Esophagus (tissue), 2 donors: ENCODE measurements around the gene CFAP52. TPM values are rescaled to one million over a fixed set of nuclear protein-coding genes. Genes with fewer than 3 reads are reported as not detected.
"Not testable (repeated sequence)": the region's sequence is repeated elsewhere in the genome, so short reads cannot be mapped to it uniquely, and the experiment has no call there.

Experiments used
- H3K27ac ChIP-seq, 2 donors: one replicate each; pipeline ENCODE4 v1.5.1; 2013; ENCODE audit warnings: low read depth in 2 of 2, mild to moderate bottlenecking in 2 of 2, inconsistent platforms in 1 of 2, low read length in 1 of 2, moderate library complexity in 1 of 2
- H3K27me3 ChIP-seq, 2 donors: one replicate each; pipeline ENCODE4 v1.6.1; 2013; ENCODE audit warnings: low read length in 2 of 2, control low read depth in 1 of 2, mild to moderate bottlenecking in 1 of 2; ENCODE audit not compliant: insufficient read depth in 2 of 2, control insufficient read depth in 1 of 2
- H3K36me3 ChIP-seq, 2 donors: one replicate each; pipeline ENCODE4 v1.6.1; 2013; ENCODE audit warnings: low read length in 1 of 2; ENCODE audit not compliant: control insufficient read depth in 2 of 2, insufficient read depth in 2 of 2
- H3K4me1 ChIP-seq, 2 donors: one replicate each; pipeline ENCODE4 v1.6.1; 2013; ENCODE audit warnings: low read length in 1 of 2; ENCODE audit not compliant: control insufficient read depth in 2 of 2, insufficient read depth in 2 of 2
- H3K4me3 ChIP-seq, 2 donors: one replicate each; pipeline ENCODE4 v1.5.1; 2013; ENCODE audit warnings: low read length in 2 of 2, mild to moderate bottlenecking in 2 of 2, low read depth in 1 of 2, moderate library complexity in 1 of 2
- H3K9me3 ChIP-seq, 2 donors: one replicate each; pipeline ENCODE4 v1.6.1; 2013; ENCODE audit warnings: mild to moderate bottlenecking in 2 of 2, low read depth in 1 of 2, low read length in 1 of 2, moderate library complexity in 1 of 2; ENCODE audit not compliant: control insufficient read depth in 2 of 2, insufficient read depth in 1 of 2
- WGBS, 2 donors: extraction: QIAGEN DNeasy Blood & Tissue Kit; methylation state at CpG; one replicate each; pipeline ENCODE4 v1.1.7; 2013; 5-methylcytosine and 5-hydroxymethylcytosine counted together
- polyA plus RNA-seq, 2 donors: library from polyadenylated mRNA; stranded (reverse); fragments of 200-250 nt; gene quantifications; one replicate each; pipeline ENCODE4 v1.2.3, GENCODE V29; 2013
- donor health status: healthy with polysubstance abuse.
- donor health status: Bipolar disorder and iron deficiency.

The CFAP52 gene
- polyA plus RNA-seq, 2 donors = 0.15 TPM; not detected in 1

GRCh38 chr17:9566739-9567138 is 9.7 kb upstream of the CFAP52 start:
- not testable (repeated sequence) for H3K27me3 ChIP-seq, H3K27ac ChIP-seq, H3K36me3 ChIP-seq, H3K9me3 ChIP-seq, H3K4me3 ChIP-seq, H3K4me1 ChIP-seq
- WGBS, 2 donors = 90 to 96% methylated on average over 5 of the region's 5 CpGs

GRCh38 chr17:9568004-9568403 is 8.4 kb upstream of the CFAP52 start:
- H3K4me1 ChIP-seq = no peaks in the 10 kb centered on the region
- no peak overlapping the region for H3K4me3 ChIP-seq
- no peaks in the 10 kb centered on the region for H3K27me3 ChIP-seq
- H3K27ac ChIP-seq = no peak overlapping the region
- no peaks in the 10 kb centered on the region for H3K9me3 ChIP-seq
- H3K36me3 ChIP-seq = peaks cover 0 to 7% of the 10 kb centered on the region in 2 donors

GRCh38 chr17:9568957-9569588 is 7.4 kb upstream of the CFAP52 start:
- Histone ChIP-seq H3K9me3 (no peaks in the 10 kb centered on the region), H3K27ac (no peak overlapping the region), H3K4me1 (no peaks in the 10 kb centered on the region), H3K27me3 (no peaks in the 10 kb centered on the region), H3K36me3 (peaks cover 0 to 7% of the 10 kb centered on the region in 2 donors), H3K4me3 (no peak overlapping the region)
- 87 to 90% methylated on average over 11 of the region's 11 CpGs for WGBS, 2 donors

- Histone ChIP-seq H3K36me3 (peaks cover 0 to 7% of the 10 kb centered on the region in 2 donors), H3K4me1 (no peaks in the 10 kb centered on the region), H3K27ac (no peak overlapping the region), H3K9me3 (no peaks in the 10 kb centered on the region), H3K27me3 (no peaks in the 10 kb centered on the region), H3K4me3 (no peak overlapping the region)
- WGBS, 2 donors = 73 to 79% methylated on average over 10 of the region's 10 CpGs
Measured at GRCh38 chr17:9571201-9571600, 5.2 kb upstream of the CFAP52 start.

GRCh38 chr17:9575381-9576101 is 901 bp upstream of the CFAP52 start, which contains the start of gene STX8:
Gene STX8, minus strand, starts transcription at chr17:9575820. Its CDS starts 12 bp downstream, at chr17:9575808.
- Histone ChIP-seq H3K4me1 (peaks cover 0 to 7% of the 10 kb centered on the region in 2 donors), H3K9me3 (no peaks in the 10 kb centered on the region), H3K27ac (peak within 1 kb of the TSS in 1 of 2 donors; percentile 57), H3K27me3 (no peaks in the 10 kb centered on the region), H3K4me3 (peak within 1 kb of the TSS; percentile 86 to 100), H3K36me3 (peaks cover 0 to 2% of the 10 kb centered on the region in 2 donors)
- 1% methylated on average over 42 of the region's 42 CpGs for WGBS, 2 donors

GRCh38 chr17:9577373-9577709 is 899 bp downstream of the CFAP52 start:
- H3K9me3 ChIP-seq = no peaks in the 10 kb centered on the region
- H3K27ac ChIP-seq = no peak overlapping the region
- H3K36me3 ChIP-seq = no peaks in the 10 kb centered on the region
- WGBS, 2 donors = 17 to 20% methylated on average over 4 of the region's 4 CpGs
- H3K4me1 ChIP-seq = peaks cover 0 to 7% of the 10 kb centered on the region in 2 donors
- H3K4me3 ChIP-seq = no peak overlapping the region
- H3K27me3 ChIP-seq = no peaks in the 10 kb centered on the region

GRCh38 chr17:9587969-9588656 is 11.7 kb downstream of the CFAP52 start:
- no peak overlapping the region for H3K4me3 ChIP-seq
- no peak overlapping the region for H3K27ac ChIP-seq
- 88 to 92% methylated on average over 10 of the region's 10 CpGs for WGBS, 2 donors
- no peaks in the 10 kb centered on the region for H3K27me3 ChIP-seq
- no peaks in the 10 kb centered on the region for H3K4me1 ChIP-seq
- no peaks in the 10 kb centered on the region for H3K36me3 ChIP-seq
- H3K9me3 ChIP-seq = no peaks in the 10 kb centered on the region

GRCh38 chr17:9594065-9594464 is 17.6 kb downstream of the CFAP52 start:
- WGBS, 2 donors = 62 to 69% methylated on average over 6 of the region's 6 CpGs
- no peaks in the 10 kb centered on the region for H3K4me1 ChIP-seq
- no peaks in the 10 kb centered on the region for H3K9me3 ChIP-seq
- no peak overlapping the region for H3K27ac ChIP-seq
- no peaks in the 10 kb centered on the region for H3K36me3 ChIP-seq
- H3K27me3 ChIP-seq = no peaks in the 10 kb centered on the region
- no peak overlapping the region for H3K4me3 ChIP-seq

- H3K4me3 ChIP-seq, H3K27ac ChIP-seq, H3K36me3 ChIP-seq, H3K27me3 ChIP-seq, H3K9me3 ChIP-seq, H3K4me1 ChIP-seq: not testable (repeated sequence)
- WGBS, 2 donors = 90 to 96% methylated on average over 5 of the region's 5 CpGs
Measured at GRCh38 chr17:9597638-9598037, 21.2 kb downstream of the CFAP52 start.
